Cerebellar nuclear complex (tissue), 1 donor: ENCODE data around the gene MPZL1.
"Not testable (repeated sequence)": the region's sequence is repeated elsewhere in the genome, so short reads cannot be mapped to it uniquely, and the experiment has no call there.

Experiments
- DNase-seq, 2 experiments: peaks; one replicate each; lab custom pipeline; 2025; lab: John Stamatoyannopoulos, UW

MPZL1 gene

GRCh38 chr1:167781558-167781957 is 59.8 kb downstream of the MPZL1 start:
- DNase-seq: no peak

GRCh38 chr1:167782946-167783345 is 61.2 kb downstream of the MPZL1 start:
- no peak for DNase-seq

GRCh38 chr1:167784876-167785550 is 63.2 kb downstream of the MPZL1 start:
- DNase-seq: no peak

GRCh38 chr1:167786502-167786901 is 64.7 kb downstream of the MPZL1 start:
- DNase-seq: no peak

- DNase-seq: no peak
Observed at GRCh38 chr1:167789501-167789900, 67.7 kb downstream of the MPZL1 start.

- peak in 1 of 2 experiments; percentile 3 for DNase-seq
Observed at GRCh38 chr1:167790117-167790516, 68.3 kb downstream of the MPZL1 start.

- DNase-seq: no peak
Observed at GRCh38 chr1:167791281-167792187, 69.8 kb downstream of the MPZL1 start.

GRCh38 chr1:167792188-167792565 is 70.4 kb downstream of the MPZL1 start:
- no peak for DNase-seq

- no peak for DNase-seq
Observed at GRCh38 chr1:167794043-167794442, 72.3 kb downstream of the MPZL1 start.

- no peak for DNase-seq
Observed at GRCh38 chr1:167795810-167796740, 74.3 kb downstream of the MPZL1 start.

- no peak for DNase-seq
Observed at GRCh38 chr1:167797015-167797414, 75.2 kb downstream of the MPZL1 start.

GRCh38 chr1:167798952-167799351 is 77.2 kb downstream of the MPZL1 start:
- no peak for DNase-seq

- DNase-seq: no peak
Observed at GRCh38 chr1:167799747-167800146, 78.0 kb downstream of the MPZL1 start.

- no peak for DNase-seq
Observed at GRCh38 chr1:167800251-167800650, 78.5 kb downstream of the MPZL1 start.

- no peak for DNase-seq
Observed at GRCh38 chr1:167802235-167802634, 80.5 kb downstream of the MPZL1 start.

- DNase-seq: peak in 1 of 2 experiments; percentile 10
Observed at GRCh38 chr1:167803358-167804207, 81.8 kb downstream of the MPZL1 start.

GRCh38 chr1:167805041-167805556 is 83.3 kb downstream of the MPZL1 start:
- DNase-seq: no peak

GRCh38 chr1:167806235-167806634 is 84.5 kb downstream of the MPZL1 start:
- DNase-seq: not testable (repeated sequence)

GRCh38 chr1:167806676-167807075 is 84.9 kb downstream of the MPZL1 start:
- DNase-seq: not testable (repeated sequence)

- no peak for DNase-seq
Observed at GRCh38 chr1:167808104-167808503, 86.3 kb downstream of the MPZL1 start.

GRCh38 chr1:167808690-167809089 is 86.9 kb downstream of the MPZL1 start:
- DNase-seq: no peak
